GM19455 (cell line): ENCODE results near the gene ARID5B.

Experiments used
- ATAC-seq: cut with Tn5 transposase; IDR thresholded peaks from one replicate; pipeline ENCODE4 v1.9.1; 2021; ENCODE audit not compliant: unreplicated experiment

Gene ARID5B

DNA sequence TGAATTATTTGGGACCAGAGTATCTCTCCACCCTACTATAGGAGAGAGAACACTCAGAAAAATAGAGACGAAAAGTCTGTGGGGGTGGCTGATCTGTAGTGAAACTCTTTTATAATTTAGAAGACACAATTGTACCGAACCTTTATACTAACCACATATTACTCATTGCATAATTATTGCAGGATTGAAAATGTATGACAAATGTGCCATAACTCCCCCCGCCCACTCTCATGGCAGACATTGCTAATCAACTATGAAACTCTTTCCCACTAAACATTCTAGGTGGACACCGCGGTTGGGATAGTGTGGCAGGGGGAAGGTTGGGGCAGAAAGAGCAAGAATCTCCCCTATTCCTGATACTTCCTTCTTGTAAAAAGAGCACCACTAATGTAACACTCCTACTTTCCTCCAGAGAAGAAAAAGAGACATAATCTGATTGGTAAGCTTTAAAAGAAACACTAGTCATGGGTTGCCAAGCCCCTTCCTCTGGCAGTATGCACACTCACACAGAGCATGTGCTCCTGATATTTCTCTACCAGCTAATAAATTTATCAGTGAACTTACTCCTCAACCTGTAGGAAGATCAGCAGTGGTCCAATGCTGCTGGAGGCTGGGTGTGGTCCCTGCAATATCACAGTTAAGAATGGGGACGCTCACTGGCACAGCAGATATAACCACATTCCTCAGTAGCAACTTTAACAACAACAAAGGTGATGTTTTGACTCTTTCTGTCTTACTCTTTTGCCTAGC, 18.7 kb upstream of the ARID5B start:
- ATAC-seq = no peak

DNA sequence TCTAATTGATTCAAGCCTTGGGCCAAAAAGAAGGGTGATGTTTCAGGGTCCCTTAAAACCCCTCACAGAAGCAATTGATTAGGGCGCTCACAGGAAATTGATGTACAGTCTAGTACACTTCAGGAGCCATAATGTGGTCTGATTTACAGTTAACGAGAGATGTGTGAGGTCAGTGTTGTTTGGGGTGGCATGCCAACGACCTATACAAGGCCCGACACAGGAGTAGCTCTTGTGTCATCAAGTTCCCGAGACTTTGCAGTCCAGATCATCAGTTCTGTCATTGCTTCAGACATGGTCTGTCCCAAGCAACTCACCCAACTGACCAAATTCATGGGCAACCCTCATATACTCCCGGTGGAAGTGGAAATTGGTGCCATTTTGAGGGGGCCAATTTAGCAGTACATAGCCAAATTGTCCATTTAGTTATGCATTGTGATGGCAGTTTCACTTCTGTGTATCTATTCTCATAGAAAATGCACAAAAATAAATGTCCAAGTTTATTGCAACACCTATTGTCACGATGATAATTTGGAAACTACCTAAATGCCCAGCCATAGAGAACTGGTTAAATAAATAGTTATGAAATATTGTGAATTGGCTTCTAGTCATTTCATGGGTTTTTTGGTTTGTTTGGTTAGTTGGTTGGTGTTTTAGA, 18.0 kb upstream of the ARID5B start:
- no peak for ATAC-seq

DNA sequence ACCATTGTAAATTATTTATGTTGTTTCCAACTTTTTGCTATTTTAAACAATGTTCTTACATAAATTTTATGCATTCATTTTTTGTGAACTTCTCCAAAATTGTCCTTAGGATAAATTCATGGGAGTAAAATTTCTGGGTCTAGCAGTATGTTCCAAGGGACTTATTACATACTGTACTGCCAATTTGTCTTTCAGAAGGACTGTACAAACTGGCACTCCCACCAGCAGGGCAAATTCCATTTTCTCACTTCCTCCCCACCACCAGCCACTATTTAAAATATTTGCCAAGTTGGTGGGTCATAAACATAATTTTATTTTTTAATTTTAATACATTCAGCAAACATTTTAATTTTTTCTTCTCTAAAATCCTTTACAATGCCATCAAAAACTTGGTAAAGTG, 13.7 kb upstream of the ARID5B start:
- no peak for ATAC-seq

DNA sequence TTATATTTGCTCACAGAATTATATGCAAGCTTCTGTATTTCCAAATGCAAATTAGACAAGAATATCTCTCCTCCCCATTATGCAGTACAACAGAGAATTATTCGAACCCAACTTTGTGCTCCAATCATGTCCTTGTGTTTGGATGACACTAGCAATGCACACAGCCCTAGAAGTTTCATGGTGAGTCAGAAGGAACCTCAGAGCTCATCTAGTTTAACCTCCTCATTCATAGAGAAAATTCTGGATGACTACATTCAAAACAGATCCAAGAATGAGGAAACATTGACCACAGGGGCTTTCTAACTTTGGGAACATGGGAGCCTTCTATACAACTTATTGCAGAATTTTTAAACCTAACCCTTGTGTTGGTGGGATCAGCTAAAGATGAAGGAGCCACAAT, 12.8 kb upstream of the ARID5B start:
- ATAC-seq = no peak

DNA sequence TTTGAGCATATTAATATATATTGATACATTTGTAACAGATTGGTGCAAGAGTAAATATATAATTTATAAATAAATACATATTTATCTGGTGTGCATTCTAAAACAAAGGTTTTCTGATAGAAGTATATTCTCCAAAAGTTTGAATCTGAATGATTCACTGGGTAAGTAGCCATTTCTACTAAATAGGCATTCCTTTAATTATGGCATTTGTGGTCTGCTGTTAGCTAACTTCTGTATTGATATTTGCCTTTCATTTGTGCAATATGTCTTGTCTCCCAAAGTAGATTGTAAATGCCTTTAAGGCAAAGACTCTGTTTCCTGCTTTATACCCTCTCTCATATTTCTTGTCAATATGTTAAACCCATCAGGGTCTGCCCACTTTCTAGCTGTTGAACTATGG, 11.1 kb upstream of the ARID5B start:
- ATAC-seq = no peak

DNA sequence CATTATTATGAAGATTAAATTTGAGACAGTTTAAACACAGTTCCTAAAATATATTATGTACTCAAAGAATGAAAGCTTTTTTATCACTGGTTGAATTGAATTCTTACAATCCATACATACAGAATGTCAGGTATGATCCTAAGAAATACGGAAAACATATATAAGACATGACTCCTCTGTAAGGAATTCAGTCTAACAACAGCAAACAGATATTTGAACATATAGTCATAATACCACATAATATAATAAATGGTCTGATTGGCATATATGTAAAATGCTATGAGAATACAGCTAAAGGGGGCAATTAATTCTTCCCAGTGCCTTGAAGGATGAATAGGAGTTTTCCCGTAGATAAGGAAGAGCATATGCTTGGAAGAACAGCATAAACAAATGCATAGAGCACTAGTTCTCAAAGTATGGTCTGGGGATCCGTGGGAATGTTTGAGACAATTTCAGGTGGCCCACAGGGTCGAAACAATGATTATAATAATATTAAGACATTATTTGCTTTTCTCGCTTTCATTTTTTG, 10.6 kb upstream of the ARID5B start:
- no peak for ATAC-seq

DNA sequence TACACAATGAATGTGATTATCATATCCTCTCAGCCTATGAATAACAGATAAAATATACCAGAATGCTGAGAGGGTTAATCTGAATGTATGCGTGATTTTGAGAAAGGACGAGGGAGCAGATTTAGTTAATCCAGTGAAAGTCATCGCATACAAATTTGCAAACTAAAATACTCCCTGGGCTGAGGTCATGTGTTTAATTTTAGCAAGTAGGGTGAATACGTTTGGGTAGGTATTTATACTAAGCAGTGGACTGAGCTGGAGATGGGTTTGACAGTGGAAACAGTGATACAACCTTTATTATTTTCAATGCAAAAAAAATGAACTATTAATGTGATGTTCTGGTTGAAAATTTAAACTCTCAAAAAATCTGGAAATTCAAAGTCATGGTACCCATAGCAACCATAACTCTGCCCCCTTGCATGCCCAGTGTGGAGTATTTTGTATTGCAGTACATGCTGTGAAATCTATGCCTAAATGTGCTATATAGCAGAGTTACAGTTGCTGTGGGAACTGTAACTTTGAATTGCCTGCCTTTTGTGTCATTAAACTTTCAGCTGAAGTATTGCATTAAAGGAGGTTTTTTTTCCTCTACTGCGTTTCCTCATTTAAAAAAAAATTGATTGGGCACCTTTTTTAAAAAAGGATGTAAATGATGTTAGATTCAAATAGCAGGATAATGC, 9.5 kb upstream of the ARID5B start:
- ATAC-seq = no peak

DNA sequence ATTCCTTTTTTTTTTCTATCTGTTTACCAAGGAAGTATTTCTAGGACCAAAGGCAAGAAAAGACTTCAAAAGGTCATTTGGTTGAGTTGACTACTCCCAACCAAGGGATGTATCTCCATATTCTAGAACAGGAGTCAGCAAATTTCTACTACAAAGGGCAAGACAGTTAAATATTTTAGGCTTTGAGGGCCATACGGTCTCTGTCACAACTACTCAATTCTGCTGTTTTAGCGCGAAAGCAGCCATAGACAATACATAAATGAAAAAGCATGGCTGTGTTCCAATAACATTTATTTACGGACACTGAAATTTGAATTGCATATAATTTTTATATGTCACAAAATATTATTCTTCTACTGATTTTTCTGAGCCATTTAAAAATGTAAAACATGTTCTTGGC, 8.5 kb upstream of the ARID5B start:
- no peak for ATAC-seq

DNA sequence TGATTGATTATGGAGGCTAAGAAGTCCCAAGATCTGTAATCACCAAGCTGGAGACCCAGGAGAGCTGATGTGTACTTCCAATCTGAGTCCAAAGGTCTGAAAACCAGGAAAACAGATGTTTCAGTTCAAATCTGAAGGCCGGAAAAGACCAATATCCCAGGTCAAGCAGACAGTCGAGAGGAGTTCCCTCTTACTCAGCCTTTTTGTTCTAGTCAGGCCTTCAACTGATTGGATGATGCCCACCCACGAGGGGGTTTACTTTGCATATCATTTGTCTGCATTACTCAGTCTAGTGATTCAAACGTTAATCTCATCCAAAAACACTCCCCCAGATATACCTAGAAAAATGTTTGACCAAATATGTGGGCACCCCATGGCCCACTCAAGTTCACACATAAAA, 7.4 kb upstream of the ARID5B start:
- no peak for ATAC-seq

DNA sequence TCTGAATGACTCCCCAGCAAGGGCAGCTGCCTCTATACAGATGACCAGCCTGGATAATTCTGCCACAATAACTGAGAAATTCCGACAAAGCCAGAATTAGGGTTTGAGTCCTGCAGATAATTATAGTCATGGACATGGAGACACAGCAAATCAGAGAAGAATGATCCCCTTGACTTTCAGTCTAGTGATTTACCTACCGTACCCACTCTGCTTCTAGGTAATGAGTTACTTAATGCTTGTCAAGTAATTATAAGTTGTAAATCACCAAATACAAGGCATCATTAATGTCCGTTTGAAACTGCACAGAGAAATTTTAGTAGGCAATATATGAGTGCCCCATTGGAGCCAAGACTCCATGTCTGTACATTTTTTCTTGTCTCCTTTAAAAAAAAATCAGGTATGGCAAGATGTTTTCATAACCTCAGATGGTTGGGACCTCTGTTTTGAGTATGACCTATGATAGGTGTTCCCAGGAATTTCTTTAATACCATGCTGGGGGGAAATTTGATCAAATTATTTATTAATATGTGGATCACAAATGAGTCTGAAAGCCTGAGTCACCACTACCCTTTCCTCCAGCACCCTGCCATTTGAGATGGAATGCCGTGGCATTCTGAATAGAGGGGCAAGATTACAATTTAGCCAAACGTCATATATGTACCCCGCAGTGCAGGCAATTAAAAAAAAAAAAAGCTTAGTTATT, 5.5 kb upstream of the ARID5B start:
- no peak for ATAC-seq

DNA sequence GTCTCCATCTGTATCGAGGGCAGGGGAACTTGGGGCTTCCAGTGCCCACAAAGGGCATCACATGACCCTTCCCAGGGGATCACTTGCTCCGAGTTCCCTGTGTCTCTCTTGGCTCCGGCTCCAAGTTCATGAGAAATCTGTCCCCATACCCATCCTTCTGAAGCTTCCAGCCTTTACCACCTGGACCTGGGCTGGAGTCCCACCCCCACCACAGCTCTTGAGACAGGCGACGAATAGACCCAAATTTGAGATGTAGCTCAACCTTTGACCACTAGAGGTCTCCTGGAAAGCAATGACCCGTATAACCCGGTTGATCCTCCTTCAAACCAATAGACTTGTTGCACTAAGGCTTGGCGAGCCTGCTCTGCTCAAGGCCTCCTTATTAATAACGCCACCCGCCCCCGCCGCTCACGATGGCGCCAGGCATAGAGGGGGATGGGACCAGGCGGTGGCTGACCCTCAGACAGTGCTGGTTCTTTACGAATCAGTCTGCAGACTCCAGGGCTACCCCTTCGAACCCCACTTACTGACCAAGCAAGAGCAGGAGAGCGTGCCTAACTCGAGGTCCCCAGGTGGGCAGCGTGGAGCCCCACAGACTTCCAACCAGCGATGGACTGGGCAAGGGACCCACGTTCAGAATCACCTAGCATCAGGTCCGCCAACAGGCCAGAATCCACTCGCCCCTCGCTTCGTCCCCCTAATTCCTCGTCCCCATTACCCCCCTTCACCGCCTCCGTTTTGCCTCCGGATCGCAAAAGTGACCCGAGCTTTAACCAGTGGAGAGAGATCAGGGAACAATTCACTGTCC, 4.4 kb upstream of the ARID5B start:
- peak; percentile 65 for ATAC-seq

DNA sequence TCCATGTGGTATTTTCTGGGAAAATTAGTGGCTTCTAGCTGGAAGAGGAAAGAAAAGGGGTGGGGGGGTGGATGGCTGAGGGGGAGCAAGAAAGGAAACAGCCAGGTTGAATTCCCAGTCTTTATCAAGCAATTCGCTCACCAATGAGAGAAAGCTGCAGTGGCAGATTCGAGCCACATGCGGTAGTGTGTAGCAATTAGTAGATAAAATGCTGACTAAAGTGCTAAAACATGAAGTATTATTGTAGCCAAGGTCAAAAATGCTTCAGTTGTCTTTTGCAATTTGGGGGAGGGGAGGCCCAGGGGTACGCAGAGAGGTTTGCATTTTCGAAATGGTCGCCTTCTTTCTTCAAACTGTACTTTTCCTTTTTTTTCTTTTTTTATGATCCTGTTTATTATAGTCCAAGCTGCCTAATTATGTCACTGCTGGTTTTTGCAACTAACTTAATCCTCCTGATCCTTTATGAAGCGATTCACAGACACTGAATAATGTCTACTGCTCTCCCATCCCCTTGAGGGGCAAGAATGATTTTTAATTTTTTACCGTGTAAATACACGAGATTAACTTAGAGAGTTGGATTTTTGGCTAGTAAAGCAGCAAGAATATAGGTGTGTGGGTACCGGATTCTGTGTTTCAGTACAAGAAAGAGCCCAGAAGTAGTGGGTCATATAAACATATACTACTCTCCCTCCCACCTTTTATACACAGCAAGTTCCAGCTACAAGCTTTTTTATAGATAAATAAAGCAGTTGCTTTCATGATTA, 3.6 kb upstream of the ARID5B start:
- no peak for ATAC-seq

DNA sequence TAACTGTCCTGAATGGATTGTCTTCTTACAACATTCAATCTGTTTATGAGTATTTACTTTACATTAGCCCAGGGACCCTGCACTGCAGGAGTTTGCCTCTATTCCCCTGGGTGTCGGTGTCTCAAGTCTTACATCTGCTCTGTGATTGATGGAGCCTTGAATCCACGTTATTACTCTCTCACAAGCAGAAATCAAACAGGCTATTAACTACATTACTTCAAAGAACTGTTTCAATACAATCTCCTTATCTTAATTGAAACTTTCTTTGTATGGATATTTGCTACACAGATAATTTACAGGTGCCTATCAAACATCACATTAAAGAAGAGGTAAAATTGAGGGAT, 3.1 kb upstream of the ARID5B start:
- ATAC-seq = no peak

DNA sequence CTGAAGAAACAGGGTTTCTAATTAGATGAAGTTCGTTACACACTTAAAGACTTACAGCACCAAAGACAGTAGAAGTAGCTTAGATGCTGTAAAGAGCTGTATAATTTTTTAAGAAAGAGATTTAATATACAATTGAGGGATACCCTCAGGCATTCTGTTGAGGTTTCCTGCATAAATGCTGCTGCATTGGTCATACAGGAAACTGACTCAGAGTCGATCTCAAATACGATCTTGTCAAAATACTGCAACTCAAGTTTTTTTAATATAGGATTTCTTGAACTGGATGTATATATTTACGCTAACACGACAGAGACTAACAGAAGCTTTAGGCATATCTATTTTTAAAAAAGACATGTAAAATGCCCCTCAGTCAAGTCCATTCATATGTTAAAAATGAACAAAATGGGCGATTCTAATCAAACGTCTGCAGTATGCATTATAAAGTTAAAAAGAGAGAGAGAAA, 2.4 kb upstream of the ARID5B start:
- ATAC-seq = no peak

DNA sequence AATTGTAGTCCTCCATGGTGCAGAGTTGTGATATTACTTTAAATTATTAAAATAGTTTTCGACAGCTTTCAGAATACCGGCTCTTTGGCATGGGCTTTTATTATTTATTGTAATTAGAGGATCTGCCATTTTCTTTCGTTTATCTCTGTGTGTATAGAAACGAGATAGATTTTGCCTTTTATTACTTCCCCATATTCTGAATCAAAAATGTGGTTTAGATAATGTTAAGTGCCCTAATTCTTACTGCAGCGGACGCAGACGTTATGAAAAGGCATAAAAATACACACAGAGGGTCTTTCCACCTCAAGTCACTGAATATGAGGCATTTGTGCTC, 1.9 kb upstream of the ARID5B start:
- no peak for ATAC-seq

DNA sequence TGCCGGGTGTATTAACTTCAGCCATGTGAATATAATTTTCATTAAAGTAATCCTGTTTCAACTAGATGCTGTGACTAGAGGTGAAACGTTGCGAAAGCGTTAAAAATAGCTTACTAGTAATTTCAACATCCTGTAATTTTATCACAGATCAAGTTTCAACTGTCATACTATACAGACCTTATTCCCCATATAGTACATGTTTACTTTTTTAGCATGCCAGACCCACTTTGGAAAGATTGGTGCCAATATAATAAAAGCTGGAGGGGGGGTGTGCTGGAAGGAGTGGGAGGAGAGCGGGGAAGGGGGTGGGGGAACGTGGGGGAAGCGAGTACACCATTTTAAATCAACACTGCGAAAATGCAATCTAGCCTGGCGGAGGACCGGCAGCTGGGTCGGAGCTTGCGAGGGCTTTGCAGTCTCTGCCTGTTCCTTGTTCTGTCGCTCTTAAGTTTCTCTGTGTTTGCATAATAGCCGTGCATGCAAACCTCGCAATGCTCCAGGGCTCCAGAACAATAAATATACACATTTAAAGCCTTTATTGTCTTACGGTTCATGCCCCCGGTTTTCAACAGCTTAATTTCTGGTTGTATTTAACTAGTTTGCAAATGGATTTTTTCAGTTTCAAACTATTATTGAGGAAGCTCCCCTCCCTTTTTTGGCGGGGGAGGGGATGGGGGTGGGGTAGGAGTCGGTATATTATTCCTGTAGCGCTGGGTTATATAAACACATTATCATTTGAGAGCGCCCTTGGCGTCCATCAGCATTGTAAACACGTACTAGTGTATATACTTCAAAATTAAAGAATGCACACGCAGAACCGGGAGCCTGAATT, 1.3 kb upstream of the ARID5B start:
- peak; percentile 31 for ATAC-seq

DNA sequence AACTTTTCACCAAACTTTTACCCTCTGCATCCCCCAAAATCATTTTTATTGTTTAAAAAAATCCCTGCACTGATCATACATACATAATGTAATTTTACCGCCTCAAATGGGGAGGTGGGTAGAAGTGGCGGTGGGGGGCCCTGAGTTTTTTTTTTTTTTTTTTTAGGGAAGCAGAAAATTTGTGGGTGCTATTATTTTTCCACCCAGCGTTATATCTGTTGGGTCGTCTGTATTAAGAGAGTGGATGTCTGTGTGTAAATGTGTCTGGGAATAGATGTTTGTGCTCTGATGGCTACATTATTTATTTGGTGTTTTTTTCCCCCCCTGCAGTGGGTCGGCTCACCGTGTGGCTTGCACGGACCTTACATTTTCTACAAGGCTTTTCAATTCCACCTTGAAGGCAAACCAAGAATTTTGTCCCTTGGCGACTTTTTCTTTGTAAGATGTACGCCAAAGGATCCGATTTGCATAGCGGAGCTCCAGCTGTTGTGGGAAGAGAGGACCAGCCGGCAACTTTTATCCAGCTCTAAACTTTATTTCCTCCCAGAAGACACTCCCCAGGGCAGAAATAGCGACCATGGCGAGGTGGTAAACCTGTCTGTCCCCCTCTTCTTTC, 438 bp downstream of the ARID5B start:
- ATAC-seq = no peak

DNA sequence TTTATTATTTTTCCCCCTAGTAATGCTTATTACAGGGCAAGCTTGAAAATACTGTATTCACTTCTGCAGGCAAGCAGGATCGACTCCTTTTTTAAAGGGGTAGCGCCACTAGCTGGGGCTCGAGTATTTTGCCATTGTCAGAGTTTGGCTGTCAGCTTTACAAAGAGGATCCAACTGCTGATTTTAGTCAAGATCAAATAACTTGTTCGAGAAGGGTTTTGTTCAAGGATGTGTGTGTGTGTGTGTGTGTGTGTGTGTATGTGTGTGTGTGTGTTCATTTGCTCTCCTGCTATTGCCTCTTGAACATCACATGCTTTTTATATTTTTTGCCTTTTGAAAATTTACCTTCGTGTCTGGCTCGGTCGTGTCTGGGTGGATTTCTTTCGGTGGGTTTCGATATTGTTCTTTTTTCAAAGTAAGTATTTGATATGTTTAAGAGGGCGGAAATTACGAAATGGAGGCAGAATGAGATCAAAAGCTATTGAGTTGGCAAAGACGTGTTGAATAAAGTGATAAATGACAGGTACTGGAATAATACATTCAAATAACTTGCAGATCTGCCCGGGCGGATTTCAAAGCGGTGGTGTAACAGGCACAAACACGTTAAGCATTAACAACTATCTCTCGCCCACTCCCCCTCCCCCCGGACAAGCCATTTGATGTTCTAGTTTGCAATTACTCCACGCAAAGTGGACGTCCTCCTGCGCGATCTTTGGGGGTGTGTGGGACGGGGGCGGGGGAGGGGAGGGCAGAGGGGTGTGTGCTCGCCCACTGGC, 1.1 kb downstream of the ARID5B start:
- no peak for ATAC-seq
